OCI-LY3 (cell line): ENCODE results near the gene TSPAN15.

Experiments used
- CTCF ChIP-seq: fragments of 200-600, 300-600 bp; sonication (generic); IDR thresholded peaks from 2 replicates; pipeline ENCODE4 v1.5.1; 2014; ENCODE audit warnings: antibody characterized with exemption, low read length, low read depth
- EZH2phosphoT487 ChIP-seq: fragments of 200-600 bp; shearing (Covaris generic); IDR thresholded peaks from 2 replicates; pipeline ENCODE4 v1.6.1; 2018; ENCODE audit warnings: antibody characterized with exemption, mixed run types, low read depth

GRCh38 chr10:69504576-69505250 is 53.4 kb downstream of the TSPAN15 start:
- TF ChIP-seq CTCF (no peak), EZH2phosphoT487 (no peak)
